ENCODE data around the gene SKI.
"Not testable (repeated sequence)": the region's sequence is repeated elsewhere in the genome, so short reads cannot be mapped to it uniquely, and the experiment has no call there.

- not testable (repeated sequence) for TF ChIP-seq POLR2AphosphoS5, CTCF, POLR2A, EP300 (IDR thresholded peaks at IDR 0.05)
Measured at GRCh38 chr1:2261476-2262395, 33.6 kb downstream of the SKI start.

All from upper lobe of left lung (tissue), 4 donors.